ENCODE results near the gene FNTB.

Gene FNTB

GRCh38 chr14:65042731-65043372 lies 56.2 kb downstream of the FNTB start:
- DNase-seq (ENCODE audit: insufficient read length, low spot score) (no peak), FAIRE-seq (peak; percentile 88)

GRCh38 chr14:65043893-65044595 lies 57.3 kb downstream of the FNTB start:
- FAIRE-seq (peak; percentile 38), DNase-seq (ENCODE audit: insufficient read length, low spot score) (no peak)

- FAIRE-seq: peak; percentile 80
- DNase-seq (ENCODE audit: insufficient read length, low spot score): no peak
These were observed 57.9 kb downstream of the FNTB start for GRCh38 chr14:65044596-65044959.

GRCh38 chr14:65045006-65045405 lies 58.3 kb downstream of the FNTB start:
- DNase-seq (ENCODE audit: insufficient read length, low spot score) (no peak), FAIRE-seq (peak; percentile 65)

- FAIRE-seq (no peak), DNase-seq (ENCODE audit: insufficient read length, low spot score) (no peak)
These were observed 59.0 kb downstream of the FNTB start for GRCh38 chr14:65045709-65046108.

GRCh38 chr14:65052832-65053231 lies 66.1 kb downstream of the FNTB start:
- DNase-seq (ENCODE audit: insufficient read length, low spot score) (no peak), FAIRE-seq (peak; percentile 99)

GRCh38 chr14:65053466-65053865 lies 66.8 kb downstream of the FNTB start:
- DNase-seq (ENCODE audit: insufficient read length, low spot score): no peak
- FAIRE-seq: peak; percentile 49

GRCh38 chr14:65054471-65055085 lies 67.9 kb downstream of the FNTB start:
- DNase-seq (ENCODE audit: insufficient read length, low spot score): no peak
- peak; percentile 97 for FAIRE-seq

GRCh38 chr14:65057695-65058094 lies 71.0 kb downstream of the FNTB start:
- DNase-seq (ENCODE audit: insufficient read length, low spot score) (no peak), FAIRE-seq (peak; percentile 85)

GRCh38 chr14:65062096-65063075 lies 75.7 kb downstream of the FNTB start:
- DNase-seq (ENCODE audit: insufficient read length, low spot score): no peak
- peak; percentile 95 for FAIRE-seq

GRCh38 chr14:65065719-65066118 lies 79.0 kb downstream of the FNTB start:
- FAIRE-seq (no peak), DNase-seq (ENCODE audit: insufficient read length, low spot score) (no peak)

- DNase-seq (ENCODE audit: insufficient read length, low spot score) (no peak), FAIRE-seq (no peak)
These were observed 83.2 kb downstream of the FNTB start for GRCh38 chr14:65069874-65070413.

GRCh38 chr14:65070471-65070976 lies 83.8 kb downstream of the FNTB start:
- DNase-seq (ENCODE audit: insufficient read length, low spot score) (no peak), FAIRE-seq (peak; percentile 96)

- DNase-seq (ENCODE audit: insufficient read length, low spot score) (no peak), FAIRE-seq (peak; percentile 89)
These were observed 84.8 kb downstream of the FNTB start for GRCh38 chr14:65071544-65071943.

GRCh38 chr14:65072256-65072655 lies 85.6 kb downstream of the FNTB start:
- FAIRE-seq: no peak
- DNase-seq (ENCODE audit: insufficient read length, low spot score): no peak

- FAIRE-seq (no peak), DNase-seq (ENCODE audit: insufficient read length, low spot score) (no peak)
These were observed 86.2 kb downstream of the FNTB start for GRCh38 chr14:65072937-65073336.

GRCh38 chr14:65073605-65074201 lies 87.0 kb downstream of the FNTB start:
- DNase-seq (ENCODE audit: insufficient read length, low spot score): no peak
- peak; percentile 98 for FAIRE-seq

GRCh38 chr14:65074449-65075150 lies 87.9 kb downstream of the FNTB start:
- DNase-seq (ENCODE audit: insufficient read length, low spot score) (no peak), FAIRE-seq (no peak)

- no peak for FAIRE-seq
- DNase-seq (ENCODE audit: insufficient read length, low spot score): no peak
These were observed 89.1 kb downstream of the FNTB start for GRCh38 chr14:65075628-65076325.

Measured in HTR-8/SVneo (cell line).